HEK293 (cell line): Measurements from ENCODE around the gene SPTBN2.

Experiments
- CTCF ChIA-PET: fragments of 350-600 bp; formaldehyde crosslinking; extraction: SDS; loops from one replicate; lab custom pipeline; 2021; ENCODE audit warnings: antibody characterized with exemption; lab: Yijun Ruan, JAX
- POLR2A ChIA-PET: fragments of 300-600 bp; formaldehyde crosslinking; extraction: SDS; loops from one replicate; lab custom pipeline; 2020; ENCODE audit warnings: antibody characterized with exemption, inconsistent platforms; lab: Yijun Ruan, JAX
- H3K27ac ChIP-seq: fragments of 200-500 bp; sonication (Bioruptor generic); 2 replicates; pipeline ENCODE4 v1.5.1; 2014; ENCODE audit warnings: low read depth, low read length, control low read depth, inconsistent platforms; ENCODE audit errors: extremely low read depth
- H3K36me3 ChIP-seq, 2 experiments: fragments of 200-500 bp in 1 of 2; sonication (Bioruptor generic) in 1 of 2; 1 replicate in 1 of 2; 2 replicates in 1 of 2; pipeline ENCODE4 v1.5.1; 2014 to 2017; ENCODE audit warnings: inconsistent platforms in 2 of 2, low read length in 2 of 2; ENCODE audit not compliant: control insufficient read depth in 2 of 2, insufficient read depth in 1 of 2
- H3K4me1 ChIP-seq: fragments of 200-500 bp; sonication (Bioruptor generic); 2 replicates; pipeline ENCODE4 v1.5.1; 2014; ENCODE audit warnings: mild to moderate bottlenecking, low read length, inconsistent platforms; ENCODE audit not compliant: control insufficient read depth, insufficient read depth
- H3K4me3 ChIP-seq: 2 replicates; pipeline ENCODE4 v1.5.1; 2011; ENCODE audit warnings: low read depth, mild to moderate bottlenecking, control low read depth, low read length, moderate library complexity
- H3K9me3 ChIP-seq: fragments of 200-500 bp; sonication (Bioruptor generic); 2 replicates; pipeline ENCODE4 v1.5.1; 2014; ENCODE audit warnings: low read depth, low read length, inconsistent platforms; ENCODE audit not compliant: control insufficient read depth, insufficient read depth
- GLIS1 ChIP-seq: fragments of 450-650 bp; formaldehyde crosslinking; IDR thresholded peaks from 2 replicates; pipeline ENCODE4 v1.5.1; 2016; ENCODE audit warnings: missing biosample characterization, missing genetic modification characterization
- KLF16 ChIP-seq: fragments of 450-650 bp; formaldehyde crosslinking; IDR thresholded peaks from 2 replicates; pipeline ENCODE4 v1.5.1; 2017; ENCODE audit warnings: missing biosample characterization, missing genetic modification characterization
- KLF7 ChIP-seq: fragments of 450-650 bp; formaldehyde crosslinking; IDR thresholded peaks from 2 replicates; pipeline ENCODE4 v1.5.1; 2016; ENCODE audit warnings: missing biosample characterization, missing genetic modification characterization, borderline replicate concordance
- KLF8 ChIP-seq: fragments of 450-650 bp; formaldehyde crosslinking; IDR thresholded peaks from 2 replicates; pipeline ENCODE4 v1.5.1; 2016; ENCODE audit warnings: missing biosample characterization, missing genetic modification characterization
- KLF9 ChIP-seq: fragments of 450-650 bp; formaldehyde crosslinking; IDR thresholded peaks from 2 replicates; pipeline ENCODE4 v1.5.1; 2016; ENCODE audit warnings: missing biosample characterization, missing genetic modification characterization, low read depth
- OSR2 ChIP-seq: fragments of 450-650 bp; formaldehyde crosslinking; IDR thresholded peaks from 2 replicates; pipeline ENCODE4 v1.5.1; 2016; ENCODE audit warnings: missing biosample characterization, missing genetic modification characterization
- SP7 ChIP-seq: fragments of 450-650 bp; formaldehyde crosslinking; IDR thresholded peaks from 2 replicates; pipeline ENCODE4 v1.5.1; 2016; ENCODE audit warnings: missing biosample characterization, missing genetic modification characterization
- ZBTB10 ChIP-seq: fragments of 450-650 bp; formaldehyde crosslinking; IDR thresholded peaks from 2 replicates; pipeline ENCODE4 v1.5.1; 2016; ENCODE audit warnings: missing biosample characterization, missing genetic modification characterization
- ZBTB21 ChIP-seq: fragments of 450-650 bp; formaldehyde crosslinking; IDR thresholded peaks from 2 replicates; pipeline ENCODE4 v1.5.1; 2017; ENCODE audit warnings: missing biosample characterization, missing genetic modification characterization
- ZBTB26 ChIP-seq: fragments of 450-650 bp; formaldehyde crosslinking; optimal IDR thresholded peaks from 2 replicates; pipeline ENCODE3; 2016; ENCODE audit warnings: missing biosample characterization, mild to moderate bottlenecking, missing genetic modification characterization
- ZBTB6 ChIP-seq: fragments of 450-650 bp; formaldehyde crosslinking; IDR thresholded peaks from 2 replicates; pipeline ENCODE4 v1.5.1; 2017; ENCODE audit warnings: missing biosample characterization, missing genetic modification characterization
- ZBTB7A ChIP-seq: fragments of 450-650 bp; formaldehyde crosslinking; IDR thresholded peaks from 2 replicates; pipeline ENCODE4 v1.5.1; 2016; ENCODE audit warnings: low read depth, missing biosample characterization, missing genetic modification characterization
- ZBTB8A ChIP-seq: fragments of 450-650 bp; formaldehyde crosslinking; IDR thresholded peaks from 2 replicates; pipeline ENCODE4 v1.5.1; 2016; ENCODE audit warnings: missing biosample characterization, missing genetic modification characterization
- ZFP3 ChIP-seq: fragments of 450-650 bp; formaldehyde crosslinking; IDR thresholded peaks from 2 replicates; pipeline ENCODE4 v1.5.1; 2016; ENCODE audit warnings: low read depth, missing biosample characterization, missing genetic modification characterization
- ZNF157 ChIP-seq: fragments of 450-650 bp; formaldehyde crosslinking; IDR thresholded peaks from 2 replicates; pipeline ENCODE4 v1.5.1; 2016; ENCODE audit warnings: missing biosample characterization, missing genetic modification characterization
- ZNF248 ChIP-seq: fragments of 450-650 bp; formaldehyde crosslinking; IDR thresholded peaks from 2 replicates; pipeline ENCODE4 v1.5.1; 2017; ENCODE audit warnings: missing biosample characterization, missing genetic modification characterization
- ZNF341 ChIP-seq: fragments of 450-650 bp; formaldehyde crosslinking; IDR thresholded peaks from 2 replicates; pipeline ENCODE4; 2016; ENCODE audit warnings: low read depth, missing biosample characterization, missing genetic modification characterization
- ZNF394 ChIP-seq: fragments of 450-650 bp; formaldehyde crosslinking; IDR thresholded peaks from 2 replicates; pipeline ENCODE4 v1.5.1; 2016; ENCODE audit warnings: missing biosample characterization, missing genetic modification characterization, mild to moderate bottlenecking, moderate library complexity, borderline replicate concordance
- ZNF76 ChIP-seq: fragments of 450-650 bp; formaldehyde crosslinking; IDR thresholded peaks from 2 replicates; pipeline ENCODE4; 2016; ENCODE audit warnings: low read depth, missing biosample characterization, missing genetic modification characterization, borderline replicate concordance
- ZNF768 ChIP-seq: fragments of 450-650 bp; formaldehyde crosslinking; IDR thresholded peaks from 2 replicates; pipeline ENCODE4 v1.5.1; 2018; ENCODE audit warnings: missing biosample characterization, mild to moderate bottlenecking, missing genetic modification characterization
- ZNF791 ChIP-seq: fragments of 450-650 bp; formaldehyde crosslinking; IDR thresholded peaks from 2 replicates; pipeline ENCODE4 v1.5.1; 2016; ENCODE audit warnings: missing biosample characterization, missing genetic modification characterization
- ZXDB ChIP-seq: fragments of 450-650 bp; formaldehyde crosslinking; IDR thresholded peaks from 2 replicates; pipeline ENCODE4 v1.5.1; 2016; ENCODE audit warnings: missing biosample characterization, missing genetic modification characterization
- TF ChIP-seq, protein P1 (sequence below): fragments of 450-650 bp; formaldehyde crosslinking; IDR thresholded peaks from 2 replicates; pipeline ENCODE4 v1.5.1; 2016; ENCODE audit warnings: missing biosample characterization, missing genetic modification characterization
- TF ChIP-seq, protein P2 (sequence below): fragments of 450-650 bp; formaldehyde crosslinking; IDR thresholded peaks from 2 replicates; pipeline ENCODE4 v1.5.1; 2016; ENCODE audit warnings: missing biosample characterization, missing genetic modification characterization
- TF ChIP-seq, protein P3 (sequence below): fragments of 450-650 bp; formaldehyde crosslinking; IDR thresholded peaks from 2 replicates; pipeline ENCODE4 v1.5.1; 2017; ENCODE audit warnings: missing biosample characterization, mild to moderate bottlenecking, missing genetic modification characterization, moderate library complexity

Gene SPTBN2

GRCh38 chr11:66744485-66745355 is 15.7 kb upstream of the SPTBN2 start:
- Histone ChIP-seq H3K27ac (peak overlapping the region; percentile 87), H3K4me3 (peak overlapping the region; percentile 75), H3K9me3 (no peaks in the 10 kb centered on the region), H3K36me3 (no peaks in the 10 kb centered on the region), H3K4me1 (peaks cover 3% of the 10 kb centered on the region; the same call in 1 of the 2 replicates)
- ChIA-PET POLR2A (interaction anchor here (0.5 to 1.2 kb wide), 10 partner anchors 12 to 321 kb away, joined by 3 to 6 read pairs (median 4); partner anchors contain the start of gene RCE1), CTCF (no interaction called here)
- peak; percentile 16; the same call in 1 of the 2 replicates for TF ChIP-seq ZBTB21 (tag by site-specific recombination)
- TF ChIP-seq ZNF76 (tag by site-specific recombination) = peak; percentile 65; the same call in 1 of the 2 replicates
- TF ChIP-seq GLIS1 = peak; percentile 44
- TF ChIP-seq, protein P1, sequence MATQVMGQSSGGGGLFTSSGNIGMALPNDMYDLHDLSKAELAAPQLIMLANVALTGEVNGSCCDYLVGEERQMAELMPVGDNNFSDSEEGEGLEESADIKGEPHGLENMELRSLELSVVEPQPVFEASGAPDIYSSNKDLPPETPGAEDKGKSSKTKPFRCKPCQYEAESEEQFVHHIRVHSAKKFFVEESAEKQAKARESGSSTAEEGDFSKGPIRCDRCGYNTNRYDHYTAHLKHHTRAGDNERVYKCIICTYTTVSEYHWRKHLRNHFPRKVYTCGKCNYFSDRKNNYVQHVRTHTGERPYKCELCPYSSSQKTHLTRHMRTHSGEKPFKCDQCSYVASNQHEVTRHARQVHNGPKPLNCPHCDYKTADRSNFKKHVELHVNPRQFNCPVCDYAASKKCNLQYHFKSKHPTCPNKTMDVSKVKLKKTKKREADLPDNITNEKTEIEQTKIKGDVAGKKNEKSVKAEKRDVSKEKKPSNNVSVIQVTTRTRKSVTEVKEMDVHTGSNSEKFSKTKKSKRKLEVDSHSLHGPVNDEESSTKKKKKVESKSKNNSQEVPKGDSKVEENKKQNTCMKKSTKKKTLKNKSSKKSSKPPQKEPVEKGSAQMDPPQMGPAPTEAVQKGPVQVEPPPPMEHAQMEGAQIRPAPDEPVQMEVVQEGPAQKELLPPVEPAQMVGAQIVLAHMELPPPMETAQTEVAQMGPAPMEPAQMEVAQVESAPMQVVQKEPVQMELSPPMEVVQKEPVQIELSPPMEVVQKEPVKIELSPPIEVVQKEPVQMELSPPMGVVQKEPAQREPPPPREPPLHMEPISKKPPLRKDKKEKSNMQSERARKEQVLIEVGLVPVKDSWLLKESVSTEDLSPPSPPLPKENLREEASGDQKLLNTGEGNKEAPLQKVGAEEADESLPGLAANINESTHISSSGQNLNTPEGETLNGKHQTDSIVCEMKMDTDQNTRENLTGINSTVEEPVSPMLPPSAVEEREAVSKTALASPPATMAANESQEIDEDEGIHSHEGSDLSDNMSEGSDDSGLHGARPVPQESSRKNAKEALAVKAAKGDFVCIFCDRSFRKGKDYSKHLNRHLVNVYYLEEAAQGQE = peak; percentile 18; the same call in 1 of the 2 replicates
- TF ChIP-seq KLF8 (tag by site-specific recombination) = peak; percentile 80
- 0 out of 2 replicates have a peak, but pooled peaks have one; percentile 33 for TF ChIP-seq SP7 (tag by site-specific recombination)
- peak; percentile 92 for TF ChIP-seq KLF7 (tag by site-specific recombination)
- TF ChIP-seq KLF16 (tag by site-specific recombination) = peak; percentile 80
- TF ChIP-seq ZFP3 (tag by site-specific recombination) = no peak
- TF ChIP-seq ZBTB26 (tag by site-specific recombination) = peak; percentile 84
- TF ChIP-seq ZNF157 (tag by site-specific recombination) = 0 out of 2 replicates have a peak, but pooled peaks have one; percentile 32
- TF ChIP-seq ZNF394 (tag by site-specific recombination) = no peak
- TF ChIP-seq KLF9 (tag by site-specific recombination) = peak; percentile 83
- TF ChIP-seq ZXDB (tag by site-specific recombination) = peak; percentile 45
- no peak for TF ChIP-seq ZNF248 (tag by site-specific recombination)
- no peak for TF ChIP-seq ZNF768 (tag by site-specific recombination)
- TF ChIP-seq, protein P2, sequence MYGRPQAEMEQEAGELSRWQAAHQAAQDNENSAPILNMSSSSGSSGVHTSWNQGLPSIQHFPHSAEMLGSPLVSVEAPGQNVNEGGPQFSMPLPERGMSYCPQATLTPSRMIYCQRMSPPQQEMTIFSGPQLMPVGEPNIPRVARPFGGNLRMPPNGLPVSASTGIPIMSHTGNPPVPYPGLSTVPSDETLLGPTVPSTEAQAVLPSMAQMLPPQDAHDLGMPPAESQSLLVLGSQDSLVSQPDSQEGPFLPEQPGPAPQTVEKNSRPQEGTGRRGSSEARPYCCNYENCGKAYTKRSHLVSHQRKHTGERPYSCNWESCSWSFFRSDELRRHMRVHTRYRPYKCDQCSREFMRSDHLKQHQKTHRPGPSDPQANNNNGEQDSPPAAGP (tag by site-specific recombination) = peak; percentile 68
- peak; percentile 93 for TF ChIP-seq ZNF341 (tag by site-specific recombination)
- no peak for TF ChIP-seq ZBTB7A
- peak; percentile 50; the same call in 1 of the 2 replicates for TF ChIP-seq ZBTB10 (tag by site-specific recombination)
- TF ChIP-seq ZBTB8A = peak; percentile 99
- TF ChIP-seq, protein P3, sequence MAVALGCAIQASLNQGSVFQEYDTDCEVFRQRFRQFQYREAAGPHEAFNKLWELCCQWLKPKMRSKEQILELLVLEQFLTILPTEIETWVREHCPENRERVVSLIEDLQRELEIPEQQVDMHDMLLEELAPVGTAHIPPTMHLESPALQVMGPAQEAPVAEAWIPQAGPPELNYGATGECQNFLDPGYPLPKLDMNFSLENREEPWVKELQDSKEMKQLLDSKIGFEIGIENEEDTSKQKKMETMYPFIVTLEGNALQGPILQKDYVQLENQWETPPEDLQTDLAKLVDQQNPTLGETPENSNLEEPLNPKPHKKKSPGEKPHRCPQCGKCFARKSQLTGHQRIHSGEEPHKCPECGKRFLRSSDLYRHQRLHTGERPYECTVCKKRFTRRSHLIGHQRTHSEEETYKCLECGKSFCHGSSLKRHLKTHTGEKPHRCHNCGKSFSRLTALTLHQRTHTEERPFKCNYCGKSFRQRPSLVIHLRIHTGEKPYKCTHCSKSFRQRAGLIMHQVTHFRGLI (tag by site-specific recombination) = 0 out of 2 replicates have a peak, but pooled peaks have one; percentile 15
- TF ChIP-seq ZNF791 (tag by site-specific recombination) = no peak
- no peak for TF ChIP-seq OSR2 (tag by site-specific recombination)
- TF ChIP-seq ZBTB6 (tag by site-specific recombination) = peak; percentile 98
